Endothelial cell of umbilical vein (primary cell): ENCODE data around the gene COL5A1. TPM values are rescaled to one million over a fixed set of nuclear protein-coding genes. Genes with fewer than 3 reads are reported as not detected.

ENCODE experiments used
- BruUV-seq: library from RNA; stranded (reverse); fragments of 400-500 nt; replicated peaks from 2 replicates; lab custom pipeline; 2021; lab: Mats Ljungman, UMichigan
- CTCF ChIA-PET: fragments of 300-600, 350-600 bp; sonication (Branson Sonifier 250); formaldehyde crosslinking; loops from one replicate; lab custom pipeline; 2021; ENCODE audit warnings: antibody characterized with exemption, inconsistent platforms; lab: Charles Lee
- POLR2A ChIA-PET: fragments of 300-600, 350-600 bp; sonication (Branson Sonifier 250); formaldehyde crosslinking; loops from one replicate; lab custom pipeline; 2021; ENCODE audit warnings: antibody characterized with exemption, inconsistent platforms; lab: Charles Lee
- DNase-seq: peaks from one replicate; pipeline ENCODE4 v3.0.0-alpha.2; 2011; ENCODE audit warnings: low read depth, low spot score
- FAIRE-seq: peaks from 2 replicates; lab custom pipeline; 2011; peaks lifted over from hg19 to GRCh38; lab: Jason Lieb, UNC
- H2AFZ ChIP-seq: 2 replicates; pipeline ENCODE4 v1.6.0; 2012; ENCODE audit warnings: low read depth, low read length, control low read depth, inconsistent platforms
- H3K27ac ChIP-seq: 2 replicates; pipeline ENCODE4 v1.5.1; 2011; ENCODE audit warnings: low read depth, mild to moderate bottlenecking, control low read depth, low read length, moderate library complexity; ENCODE audit not compliant: insufficient read depth
- H3K27me3 ChIP-seq, 2 experiments: 2 replicates each; pipeline versions ENCODE4 v1.6.0 to v1.6.1; 2011; ENCODE audit warnings: low read length in 2 of 2, mixed read lengths in 1 of 2; ENCODE audit not compliant: control insufficient read depth in 2 of 2, insufficient read depth in 2 of 2
- H3K36me3 ChIP-seq, 2 experiments: 2 replicates in 1 of 2; 3 replicates in 1 of 2; pipeline ENCODE4 v1.5.1; 2011; ENCODE audit warnings: low read length in 2 of 2, mild to moderate bottlenecking in 1 of 2, moderate library complexity in 1 of 2; ENCODE audit not compliant: control insufficient read depth in 2 of 2, insufficient read depth in 2 of 2; ENCODE audit errors: extremely low read depth in 1 of 2
- H3K4me1 ChIP-seq: 3 replicates; pipeline ENCODE4 v1.5.1; 2011; ENCODE audit warnings: mild to moderate bottlenecking, low read length; ENCODE audit not compliant: control insufficient read depth, insufficient read depth; ENCODE audit errors: extremely low read depth
- H3K4me2 ChIP-seq: 2 replicates; pipeline ENCODE4 v1.6.1; 2011; ENCODE audit warnings: low read length, control low read depth, mixed read lengths; ENCODE audit not compliant: insufficient read depth
- H3K4me3 ChIP-seq, 3 experiments: fragments of 200-600 bp in 1 of 3; sonication (generic), shearing (Covaris generic) in 1 of 3; replicated peaks in 1 of 3; 2 replicates each; pipeline ENCODE4 v1.5.1; 2011 to 2016; ENCODE audit warnings: control low read depth in 3 of 3, low read length in 3 of 3, mild to moderate bottlenecking in 2 of 3, inconsistent platforms in 1 of 3, low read depth in 1 of 3, moderate library complexity in 1 of 3; ENCODE audit not compliant: insufficient read depth in 1 of 3
- H3K79me2 ChIP-seq: 2 replicates; pipeline ENCODE4 v1.6.0; 2012; ENCODE audit warnings: low read length, inconsistent platforms; ENCODE audit not compliant: control insufficient read depth, insufficient read depth
- H3K9ac ChIP-seq: replicated peaks from 2 replicates; pipeline ENCODE3; 2011; ENCODE audit warnings: low read length, control low read depth; ENCODE audit not compliant: insufficient read depth; ENCODE audit errors: extremely low read depth
- H3K9me1 ChIP-seq: replicated peaks from 3 replicates; pipeline ENCODE4 v1.6.0; 2011; ENCODE audit warnings: mild to moderate bottlenecking, low read length; ENCODE audit not compliant: control insufficient read depth, insufficient read depth; ENCODE audit errors: extremely low read depth
- H3K9me3 ChIP-seq: replicated peaks from 2 replicates; pipeline ENCODE4 v1.5.1; 2012; ENCODE audit warnings: low read length, inconsistent platforms; ENCODE audit not compliant: control insufficient read depth, insufficient read depth
- H4K20me1 ChIP-seq: replicated peaks from 2 replicates; pipeline ENCODE3; 2011; ENCODE audit warnings: mild to moderate bottlenecking, low read length; ENCODE audit not compliant: control insufficient read depth, insufficient read depth; ENCODE audit errors: extremely low read depth
- CTCF ChIP-seq, 2 donors: IDR thresholded peaks; 1 replicate in 1 of 2; 2 replicates in 1 of 2; pipeline ENCODE4 v1.5.1; 2011; ENCODE audit warnings: low read length in 2 of 2, mild to moderate bottlenecking in 2 of 2, moderate library complexity in 2 of 2, control low read depth in 1 of 2, inconsistent platforms in 1 of 2, low read depth in 1 of 2; ENCODE audit not compliant: insufficient read depth in 1 of 2; ENCODE audit errors: extremely low read depth in 1 of 2
- EZH2 ChIP-seq: IDR thresholded peaks from 2 replicates; pipeline ENCODE4 v1.6.1; 2012; ENCODE audit warnings: borderline replicate concordance, low read depth, mild to moderate bottlenecking, moderate library complexity, low read length, inconsistent platforms; ENCODE audit not compliant: severe bottlenecking
- FOS ChIP-seq: IDR thresholded peaks from 2 replicates; pipeline ENCODE4 v1.6.1; 2011; ENCODE audit warnings: mild to moderate bottlenecking, low read length, moderate library complexity, borderline replicate concordance; ENCODE audit not compliant: insufficient read depth
- GATA2 ChIP-seq: IDR thresholded peaks from 2 replicates; pipeline ENCODE4 v1.7.0; 2011; ENCODE audit warnings: low read depth, mild to moderate bottlenecking, moderate library complexity, mixed read lengths, low read length; ENCODE audit not compliant: insufficient read length, insufficient read depth
- JUN ChIP-seq: IDR thresholded peaks from 2 replicates; pipeline ENCODE4 v1.6.1; 2011; ENCODE audit warnings: borderline replicate concordance, low read depth; ENCODE audit not compliant: insufficient read length, insufficient read depth
- MAX ChIP-seq: IDR thresholded peaks from 2 replicates; pipeline ENCODE4 v1.6.1; 2011; ENCODE audit not compliant: insufficient read depth, insufficient read length
- MYC ChIP-seq: IDR thresholded peaks from one replicate; pipeline ENCODE4 v1.6.1; 2011; ENCODE audit warnings: mild to moderate bottlenecking, low read depth, low read length
- POLR2A ChIP-seq: IDR thresholded peaks from 2 replicates; pipeline ENCODE4 v1.6.1; 2012; ENCODE audit warnings: low read depth, mild to moderate bottlenecking, control low read depth, low read length
- POLR2AphosphoS5 ChIP-seq: IDR thresholded peaks from 2 replicates; pipeline ENCODE4 v1.6.1; 2012; ENCODE audit warnings: low read depth, mild to moderate bottlenecking, control low read depth, low read length, moderate library complexity; ENCODE audit not compliant: insufficient read depth
- dilution Hi-C: fragments of 300-500 bp; cut with MboI; formaldehyde crosslinking; loops from one replicate; pipeline ENCODE4 v1.15.0; 2019; ENCODE audit warnings: low sequenced_read_pairs; ENCODE audit not compliant: extremely low pct_ligation_motif_present
- intact Hi-C: fragments of 100-400 bp; cut with micrococcal nuclease; formaldehyde crosslinking; loops from one replicate; pipeline ENCODE4 v1.10.0; 2022
- polyA plus RNA-seq, 4 experiments: library from polyadenylated mRNA; depleted of rRNA in 3 of 4; stranded (reverse) in 3 of 4; unstranded in 1 of 4; fragments of >200 nt; gene quantifications; 2 replicates each; pipeline versions ENCODE4 v1.2.1 to v1.2.3, GENCODE V29; 2011 to 2012; ENCODE audit warnings: missing spikeins in 1 of 4
- total RNA-seq: library from RNA; stranded (reverse); gene quantifications from 2 replicates; pipeline ENCODE4 v1.2.3, GENCODE V29; 2021

The COL5A1 gene
- total and polyA plus RNA-seq, 2 donors (not counting 3 experiments of a cell fraction or from before 2014, with no cell fraction given): 97.4 to 175 TPM

GRCh38 chr9:134889386-134890154 is 248.0 kb downstream of the COL5A1 start:
- Histone ChIP-seq H3K36me3 (no peaks in the 10 kb centered on the region), H4K20me1 (no peaks in the 10 kb centered on the region), H3K4me1 (no peaks in the 10 kb centered on the region), H3K9me1 (no peaks in the 10 kb centered on the region), H3K4me2 (no peak overlapping the region), H3K9ac (no peak overlapping the region), H3K9me3 (no peaks in the 10 kb centered on the region), H3K79me2 (no peaks in the 10 kb centered on the region), H3K4me3 (no peak overlapping the region), H3K27ac (no peak overlapping the region), H2AFZ (no peak overlapping the region), H3K27me3 (peaks cover 0 to 2% of the 10 kb centered on the region in 2 experiments)
- TF ChIP-seq MAX (no peak), GATA2 (no peak), POLR2AphosphoS5 (no peak), JUN (no peak), EZH2 (no peak), MYC (no peak), CTCF (IDR thresholded peaks at IDR 0.05; ENCODE audit: extremely low read depth in 1 of 2, insufficient read depth in 1 of 2, low read depth in 1 of 2, low read length in 2 of 2) (no peak), POLR2A (no peak), FOS (no peak)
- dilution Hi-C loops: no loop called here
- BruUV-seq: no TSS peak
- intact Hi-C loops: no loop called here
- CTCF ChIA-PET: interaction anchor here (1.3 kb wide), 1 partner anchor 9 kb away, joined by 3 read pairs; no protein-coding TSS in a partner anchor
- DNase-seq (no peak), FAIRE-seq (no peak)
- POLR2A ChIA-PET: no interaction called here
